ENCODE measurements around the gene SLC8A3. TPM values are rescaled to one million over a fixed set of nuclear protein-coding genes. Genes with fewer than 3 reads are reported as not detected.

Gene SLC8A3
- total RNA-seq, 3 donors from 2014 or later (not counting 1 experiment from before 2014, with no cell fraction given): 0.30 to 0.56 (median 0.32) TPM

GRCh38 chr14:70152704-70153103 is 36.0 kb downstream of the SLC8A3 start:
- Histone ChIP-seq H3K9me3 (ENCODE audit: control insufficient read depth, insufficient read depth, low read length) (no peaks in the 10 kb centered on the region), H3K4me1 (ENCODE audit: control insufficient read depth, insufficient read depth, low read length) (no peaks in the 10 kb centered on the region), H3K4me3 (ENCODE audit: low read length) (no peak overlapping the region), H3K36me3 (ENCODE audit: control insufficient read depth, insufficient read depth, low read length) (no peaks in the 10 kb centered on the region), H3K27ac (ENCODE audit: low read length) (no peak overlapping the region), H3K27me3 (ENCODE audit: control insufficient read depth, insufficient read depth, low read length) (no peaks in the 10 kb centered on the region)
- no peak for DNase-seq
- Mint-ChIP-seq H3K27ac (no peak overlapping the region), H3K4me3 (no peak overlapping the region), H3K4me1 (no peaks in the 10 kb centered on the region), H3K9me3 (no peaks in the 10 kb centered on the region), H3K27me3 (ENCODE audit: low read depth in 2 of 2) (peaks cover 18 to 22% of the 10 kb centered on the region in 2 donors), H3K36me3 (no peaks in the 10 kb centered on the region)
- ATAC-seq: no peak
- WGBS (ENCODE audit: insufficient coverage): 86% methylated on average over 4 of the region's 4 CpGs
- intact Hi-C loops (cut with micrococcal nuclease): no loop called here
- TF ChIP-seq CTCF (IDR thresholded peaks at IDR 0.05): no peak

GRCh38 chr14:70152081-70152480 is 36.7 kb downstream of the SLC8A3 start:
- Histone ChIP-seq H3K36me3 (ENCODE audit: control insufficient read depth, insufficient read depth, low read length) (no peaks in the 10 kb centered on the region), H3K4me1 (ENCODE audit: control insufficient read depth, insufficient read depth, low read length) (no peaks in the 10 kb centered on the region), H3K4me3 (ENCODE audit: low read length) (no peak overlapping the region), H3K27me3 (ENCODE audit: control insufficient read depth, insufficient read depth, low read length) (no peaks in the 10 kb centered on the region), H3K27ac (ENCODE audit: low read length) (no peak overlapping the region), H3K9me3 (ENCODE audit: control insufficient read depth, insufficient read depth, low read length) (no peaks in the 10 kb centered on the region)
- no peaks in the 10 kb centered on the region for H3K9me3 Mint-ChIP-seq
- ATAC-seq (no peak), DNase-seq (no peak)
- 83% methylated on average over 3 of the region's 3 CpGs for WGBS (ENCODE audit: insufficient coverage)
- no peaks in the 10 kb centered on the region for H3K36me3 Mint-ChIP-seq
- H3K4me1 Mint-ChIP-seq: no peaks in the 10 kb centered on the region
- no peak overlapping the region for H3K27ac Mint-ChIP-seq
- no peak for TF ChIP-seq CTCF (IDR thresholded peaks at IDR 0.05)
- intact Hi-C loops (cut with micrococcal nuclease): no loop called here
- peaks cover 18 to 22% of the 10 kb centered on the region in 2 donors for H3K27me3 Mint-ChIP-seq (ENCODE audit: low read depth in 2 of 2)
- H3K4me3 Mint-ChIP-seq: no peak overlapping the region

GRCh38 chr14:70149596-70150165 is 39.1 kb downstream of the SLC8A3 start:
- 90% methylated on average over 4 of the region's 4 CpGs for WGBS (ENCODE audit: insufficient coverage)
- no peaks in the 10 kb centered on the region for H3K9me3 ChIP-seq (ENCODE audit: control insufficient read depth, insufficient read depth, low read length)

More at GRCh38 chr14:70149596-70150165, 39.1 kb downstream of the SLC8A3 start:
- Histone ChIP-seq H3K27ac (ENCODE audit: low read length) (no peak overlapping the region), H3K4me1 (ENCODE audit: control insufficient read depth, insufficient read depth, low read length) (no peaks in the 10 kb centered on the region), H3K27me3 (ENCODE audit: control insufficient read depth, insufficient read depth, low read length) (no peaks in the 10 kb centered on the region), H3K4me3 (ENCODE audit: low read length) (no peak overlapping the region), H3K36me3 (ENCODE audit: control insufficient read depth, insufficient read depth, low read length) (no peaks in the 10 kb centered on the region)
- Mint-ChIP-seq H3K9me3 (no peaks in the 10 kb centered on the region), H3K27ac (no peak overlapping the region), H3K36me3 (no peaks in the 10 kb centered on the region), H3K4me1 (no peaks in the 10 kb centered on the region), H3K4me3 (no peak overlapping the region), H3K27me3 (ENCODE audit: low read depth in 2 of 2) (peaks cover 19 to 22% of the 10 kb centered on the region in 2 donors)
- intact Hi-C loops (cut with micrococcal nuclease): no loop called here
- ATAC-seq (no peak), DNase-seq (no peak)
- TF ChIP-seq CTCF (IDR thresholded peaks at IDR 0.05): no peak

All from natural killer cell (primary cell).